SK-N-DZ (cell line): Measurements from ENCODE around the gene SIGLEC9. TPM values are rescaled to one million over a fixed set of nuclear protein-coding genes. Genes with fewer than 3 reads are reported as not detected.
A peak's percentile ranks its signal among the peaks of the same experiment; 100 is the strongest.

Experiments
- DNase-seq: peaks from one replicate; pipeline ENCODE4 v3.0.0-alpha.2; 2015; ENCODE audit warnings: low spot score
- polyA plus RNA-seq, 2 experiments: library from polyadenylated mRNA; depleted of rRNA; stranded (reverse); fragments of >200 nt; gene quantifications; 2 replicates each; pipeline ENCODE4 v1.2.3, GENCODE V29; 2014

Gene SIGLEC9
- polyA plus RNA-seq (2014; cell fraction: cytosol; rRNA removed), result not detected in 2 replicates
- not detected in 2 replicates for polyA plus RNA-seq (2014; cell fraction: nucleus; rRNA removed)

DNA sequence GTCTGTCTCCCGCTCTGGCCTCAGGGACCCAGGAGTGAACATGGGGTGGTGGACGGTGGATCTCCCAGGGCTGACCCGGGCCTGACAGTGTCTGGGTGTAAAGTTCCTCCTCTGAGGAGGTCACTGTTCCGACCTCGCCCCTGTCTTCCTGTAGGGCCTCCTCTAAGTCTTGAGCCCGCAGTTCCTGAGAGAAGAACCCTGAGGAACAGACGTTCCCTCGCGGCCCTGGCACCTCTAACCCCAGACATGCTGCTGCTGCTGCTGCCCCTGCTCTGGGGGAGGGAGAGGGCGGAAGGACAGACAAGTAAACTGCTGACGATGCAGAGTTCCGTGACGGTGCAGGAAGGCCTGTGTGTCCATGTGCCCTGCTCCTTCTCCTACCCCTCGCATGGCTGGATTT lies at the start of gene SIGLEC9:
Gene SIGLEC9 (plus strand): TSS at position 178 of the 400 bp plus-strand sequence. CDS start 69 bp downstream, at position 247.
- DNase-seq, result no peak

DNA sequence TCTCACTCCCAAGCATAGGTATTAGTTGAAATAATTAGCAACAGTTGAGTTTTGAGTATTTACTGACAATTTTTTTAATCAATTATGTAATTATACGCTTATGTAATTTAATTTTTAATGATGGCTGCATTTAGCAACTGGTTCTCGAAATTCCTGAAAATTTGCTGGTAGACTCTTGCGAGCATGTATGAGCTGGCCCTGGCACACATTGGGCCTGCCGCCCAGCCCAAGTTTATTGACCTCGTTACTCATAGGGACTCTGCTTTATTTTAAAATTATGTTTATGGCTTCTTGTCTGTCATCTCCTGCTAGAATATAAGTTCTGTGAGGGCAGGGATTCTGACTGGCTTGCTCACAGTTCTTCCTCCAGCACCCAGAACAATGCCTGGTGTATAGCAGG lies 48.7 kb upstream of the SIGLEC9 start:
- no peak for DNase-seq

DNA sequence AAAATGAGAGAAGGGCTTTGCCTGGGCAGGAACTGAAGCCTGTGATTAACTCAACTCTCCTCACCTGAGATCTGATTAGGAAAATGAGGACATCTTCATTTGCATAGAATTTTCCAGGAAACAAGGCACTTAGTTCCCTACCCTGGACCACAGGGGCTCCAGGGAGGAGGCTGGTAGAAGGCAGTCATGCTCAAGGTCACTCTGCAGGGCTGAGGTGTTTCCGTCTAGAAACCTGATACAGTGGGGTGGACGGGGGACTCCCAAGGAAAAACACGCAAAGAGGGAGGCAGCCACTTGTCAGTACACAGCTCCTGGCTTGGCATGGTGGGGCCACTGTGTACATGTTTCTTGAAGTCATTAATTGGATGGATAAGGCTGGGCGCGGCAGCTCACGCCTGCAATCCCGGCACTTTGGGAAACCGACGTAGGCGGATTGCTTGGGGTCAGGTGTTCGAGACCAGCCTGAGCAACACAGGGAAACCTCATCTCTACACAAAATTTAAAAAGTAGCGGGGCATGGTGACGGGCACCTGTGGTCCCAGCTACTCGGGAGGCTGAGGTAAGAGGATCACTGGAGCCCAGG lies 48.0 kb upstream of the SIGLEC9 start:
- no peak for DNase-seq

DNA sequence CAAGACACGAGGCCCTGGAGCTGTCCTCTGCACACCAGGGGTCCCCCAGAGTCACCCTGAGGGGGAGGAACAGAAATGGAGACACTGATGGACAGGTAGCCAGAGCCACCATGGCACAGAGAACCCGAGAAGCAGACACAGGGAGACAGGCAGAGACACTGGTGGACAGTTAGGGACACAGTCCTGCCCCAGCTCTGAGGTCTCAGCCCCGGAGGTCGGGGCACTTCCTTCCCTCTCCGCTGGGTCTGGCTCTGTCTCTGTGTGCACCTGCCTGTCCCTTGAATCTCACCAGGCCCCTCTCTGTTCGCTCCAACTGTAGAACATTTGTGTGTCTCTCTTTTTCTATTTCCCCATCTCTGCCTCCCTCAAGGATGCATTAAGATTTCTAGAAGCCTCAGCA lies 46.6 kb upstream of the SIGLEC9 start:
- no peak for DNase-seq

DNA sequence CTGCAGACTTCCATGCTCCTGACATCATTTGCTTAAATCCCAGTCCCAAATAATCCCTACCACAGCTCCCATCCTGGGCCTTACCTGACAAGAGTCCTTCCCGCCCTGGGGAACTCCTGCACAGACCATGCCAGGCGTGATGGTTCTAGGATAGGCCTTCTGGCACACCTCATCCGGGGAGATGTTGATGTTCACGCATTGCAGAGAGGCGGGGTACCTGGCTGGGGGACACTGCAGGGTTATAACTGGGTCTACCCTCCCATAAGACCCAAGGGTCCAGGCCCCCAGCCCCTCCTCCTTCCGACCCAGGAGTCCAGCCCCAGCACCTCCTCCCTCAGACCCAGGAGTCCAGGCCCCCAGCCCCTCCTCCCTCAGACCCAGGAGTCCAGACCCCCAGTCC lies 46.0 kb upstream of the SIGLEC9 start:
- DNase-seq, result no peak

DNA sequence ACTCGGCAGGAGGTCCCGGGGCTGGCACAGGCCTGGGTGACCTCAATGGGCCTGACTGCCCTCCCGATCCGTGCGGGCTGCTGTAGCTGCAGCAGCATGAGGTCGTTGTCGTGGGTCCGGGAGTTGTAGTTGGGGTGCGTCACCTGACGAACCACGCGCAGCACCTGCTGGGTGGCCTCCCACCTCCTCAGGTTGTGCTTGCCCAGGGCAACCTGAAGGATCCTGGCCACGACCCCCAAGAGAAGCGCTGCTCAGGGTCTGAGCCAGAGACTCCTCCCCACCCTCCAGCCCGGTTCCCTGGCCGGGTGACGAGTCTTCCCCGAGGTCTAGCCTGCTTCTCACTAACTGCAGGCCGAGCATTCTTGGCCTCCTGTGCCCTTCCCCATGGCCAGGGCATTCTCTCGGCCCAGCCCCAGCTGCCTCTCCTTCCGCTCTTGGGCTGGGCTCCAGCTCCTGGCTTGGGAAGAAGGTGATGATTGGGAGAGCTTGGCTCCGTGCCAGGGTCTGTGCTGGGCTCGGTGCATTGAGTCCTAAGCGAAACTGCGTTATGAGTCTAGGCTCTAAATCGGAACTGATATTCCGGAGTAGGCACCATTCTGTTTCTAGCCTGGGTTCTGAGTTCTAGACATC lies 45.1 kb upstream of the SIGLEC9 start:
- no peak for DNase-seq

DNA sequence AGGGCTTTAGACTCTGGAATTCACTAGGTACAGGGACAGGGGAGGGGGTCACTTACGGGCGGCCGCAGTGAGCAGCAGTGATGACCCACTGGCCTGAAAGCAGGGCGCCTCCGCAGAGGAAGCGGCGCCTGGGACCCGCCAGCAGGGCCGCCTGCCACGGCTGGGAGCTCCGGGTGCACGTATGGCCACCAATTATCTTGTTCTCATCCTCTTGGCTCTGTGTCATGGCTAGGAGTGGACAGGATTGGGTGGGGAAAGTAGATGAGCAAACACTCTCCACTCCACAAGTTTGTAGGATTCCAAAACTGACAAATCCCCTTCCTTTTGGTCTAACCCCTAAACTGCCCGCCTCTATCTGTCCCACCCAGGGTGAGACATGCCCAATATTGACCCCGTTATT lies 43.2 kb upstream of the SIGLEC9 start:
- DNase-seq, result no peak

DNA sequence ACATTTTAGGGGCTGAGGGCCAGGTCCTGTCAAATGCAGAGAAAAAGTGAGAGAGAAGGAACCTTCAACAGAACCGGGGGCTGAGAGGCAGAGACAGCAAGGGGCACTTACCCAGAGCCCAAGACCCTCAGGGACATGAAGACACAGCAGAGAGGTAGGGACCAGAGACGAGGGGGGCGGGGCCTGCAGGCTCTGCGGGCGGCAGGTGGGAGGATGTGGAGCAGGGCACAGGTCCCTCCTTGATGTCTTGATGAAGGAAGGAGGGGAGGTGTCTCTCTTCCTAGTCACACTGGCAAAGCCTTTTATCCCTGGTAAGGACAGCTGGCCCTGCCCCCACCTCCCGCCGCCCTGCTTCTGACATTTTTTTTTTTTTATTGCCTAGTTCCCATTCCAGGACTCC lies 42.1 kb upstream of the SIGLEC9 start, which contains the start of gene KLK14:
Gene KLK14 (minus strand): TSS at position 277 of the 400 bp plus-strand sequence. CDS start 273 bp downstream, at position 4.
- DNase-seq, result no peak

DNA sequence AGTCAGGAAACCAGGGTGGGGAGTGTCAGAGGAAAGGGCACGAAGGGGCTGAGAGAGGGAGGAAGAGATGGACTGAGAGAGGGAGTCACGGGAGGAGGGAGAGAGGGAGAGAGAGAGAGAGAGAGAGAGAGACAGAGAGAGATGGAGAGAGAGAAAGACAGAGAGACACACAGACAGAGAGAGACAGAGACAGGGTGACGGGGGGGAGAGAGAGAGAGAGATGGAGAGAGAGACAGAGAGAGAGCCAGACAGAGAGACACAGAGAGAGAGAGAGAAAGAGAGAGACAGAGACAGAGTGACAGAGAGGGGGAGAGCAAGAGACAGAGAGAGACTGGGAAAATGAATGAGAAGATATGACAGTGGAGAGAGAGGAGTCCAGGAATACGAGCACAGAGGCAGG lies 41.5 kb upstream of the SIGLEC9 start:
- DNase-seq, result no peak

DNA sequence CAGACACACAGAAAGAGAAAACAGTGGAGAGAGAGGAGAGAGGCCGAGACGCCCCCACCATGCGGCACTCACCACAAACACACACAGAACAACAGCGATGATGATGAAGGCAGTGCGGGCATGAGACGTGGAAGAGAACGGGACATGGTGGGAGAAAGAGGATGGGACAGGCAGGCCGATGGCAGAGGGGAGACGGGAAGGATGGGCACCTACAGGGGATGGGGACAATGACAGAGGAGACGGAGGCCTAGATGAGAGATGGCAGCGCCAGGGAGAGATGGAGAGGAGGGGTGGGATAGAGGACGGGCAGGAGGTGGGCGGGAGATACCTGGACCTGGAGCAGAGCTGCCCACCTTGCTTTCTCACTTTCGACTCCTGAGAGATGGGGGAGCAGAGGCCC lies 40.9 kb upstream of the SIGLEC9 start:
- no peak for DNase-seq

DNA sequence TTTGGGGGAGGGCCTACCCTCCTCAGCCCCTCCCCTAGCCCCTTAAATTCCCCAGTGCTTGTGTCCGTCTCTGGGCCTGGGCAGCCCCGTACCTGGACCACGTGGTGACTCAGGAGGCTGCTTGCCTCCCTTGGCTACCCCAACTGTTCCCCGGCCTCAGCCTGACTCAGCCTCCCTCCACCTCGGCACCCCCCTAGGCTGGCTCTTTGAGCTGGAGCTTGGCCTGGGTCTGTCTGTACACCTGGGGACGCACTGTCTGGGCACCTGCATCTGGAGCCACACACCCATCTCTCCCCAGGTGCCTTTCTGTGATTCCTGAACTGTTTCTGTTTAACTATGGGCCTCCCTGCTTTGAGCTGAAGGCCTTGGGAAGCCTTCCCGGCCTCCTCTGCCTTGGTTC lies 40.2 kb upstream of the SIGLEC9 start:
- DNase-seq, result no peak

DNA sequence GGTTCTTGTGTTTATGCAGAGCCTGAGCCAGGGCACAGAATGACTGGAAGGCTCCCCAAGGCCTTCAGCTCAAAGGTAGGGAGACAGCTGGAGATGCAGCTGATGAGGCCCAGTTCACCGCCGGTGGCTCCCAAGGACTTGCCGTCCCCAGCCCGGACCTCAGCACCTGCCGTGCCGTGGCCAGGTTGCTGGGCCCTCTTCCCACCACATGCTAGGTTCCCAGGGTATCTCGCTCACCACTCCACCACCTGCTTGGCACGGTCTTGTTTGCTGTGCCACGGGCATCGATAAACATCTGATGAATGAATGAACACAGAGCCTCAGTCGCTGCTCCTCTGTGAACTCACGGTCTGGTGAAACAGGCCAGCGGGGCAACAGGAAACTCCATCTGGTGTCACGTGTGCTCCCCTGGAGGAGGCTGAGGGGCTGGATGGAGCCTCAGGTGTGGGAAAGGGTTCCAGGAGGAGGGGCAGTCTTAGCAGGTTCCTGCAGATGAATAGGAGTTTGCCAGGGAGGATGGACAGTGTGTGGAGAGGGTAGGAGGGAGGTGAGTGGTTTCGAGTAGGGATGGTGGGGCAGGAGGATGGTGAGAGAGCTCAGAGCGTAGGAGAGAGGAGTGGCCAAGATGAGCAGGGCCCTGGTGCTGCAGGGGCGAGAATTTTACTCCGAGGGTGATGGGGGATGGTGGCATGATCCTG lies 38.4 kb upstream of the SIGLEC9 start:
- no peak for DNase-seq

DNA sequence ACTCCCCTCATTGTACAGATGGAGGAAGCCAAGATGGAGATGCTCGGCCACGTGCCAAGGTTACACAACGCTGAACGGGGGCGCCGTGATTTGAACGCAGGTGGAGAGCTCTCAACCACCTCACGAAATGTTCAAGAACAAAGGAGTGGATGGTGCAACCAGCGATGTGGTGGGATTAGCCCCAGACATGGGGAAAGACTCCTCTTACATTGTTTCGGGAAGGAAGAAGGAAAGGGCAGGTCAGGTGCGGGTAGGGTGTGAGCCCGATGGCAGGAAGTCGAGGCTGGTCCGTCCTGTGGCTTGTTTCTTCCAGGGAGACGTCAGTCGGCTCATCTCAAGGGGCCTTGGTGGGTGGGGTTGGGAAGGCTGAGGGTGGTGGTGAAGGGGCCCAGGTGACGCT lies 34.9 kb upstream of the SIGLEC9 start:
- DNase-seq, result no peak

DNA sequence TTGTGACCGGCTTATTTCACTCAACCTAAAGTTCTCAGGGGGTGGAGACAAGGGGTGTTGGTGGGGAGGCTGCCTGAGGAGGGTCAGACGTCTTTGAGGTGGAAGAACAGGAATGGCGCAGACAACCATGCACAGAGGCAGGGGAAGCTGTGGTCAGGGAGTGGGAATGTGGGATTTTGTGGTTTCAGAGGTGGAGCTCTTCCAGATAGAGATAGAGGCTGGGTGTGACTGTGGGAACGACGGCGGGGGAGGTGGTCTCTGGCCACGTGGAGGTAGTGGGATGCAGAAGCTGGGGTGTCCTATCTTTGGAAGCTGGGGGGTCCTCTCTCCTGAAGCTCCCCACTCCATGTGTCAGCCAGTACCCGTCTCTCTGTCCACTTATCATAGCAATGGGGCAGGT lies 34.2 kb upstream of the SIGLEC9 start:
- no peak for DNase-seq

DNA sequence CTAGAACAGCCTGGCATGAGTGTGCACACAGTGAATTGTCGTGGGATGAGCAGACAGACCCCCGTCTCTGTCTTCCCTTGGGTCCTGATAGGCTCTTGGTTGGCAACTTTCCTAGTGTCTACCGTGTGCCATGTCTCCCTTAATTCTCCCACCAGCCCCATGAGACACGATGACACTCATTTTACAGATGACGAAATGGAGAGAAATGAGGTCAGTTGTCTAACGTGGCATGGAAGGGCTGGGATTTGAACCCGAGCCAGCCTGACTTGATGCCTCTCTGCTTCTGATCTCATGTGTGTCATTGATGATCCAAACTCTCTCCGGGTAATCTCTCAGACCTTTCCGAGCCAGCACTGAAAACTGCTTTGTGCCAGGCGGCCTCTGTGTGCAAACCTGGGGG lies 33.6 kb upstream of the SIGLEC9 start:
- DNase-seq, result no peak

DNA sequence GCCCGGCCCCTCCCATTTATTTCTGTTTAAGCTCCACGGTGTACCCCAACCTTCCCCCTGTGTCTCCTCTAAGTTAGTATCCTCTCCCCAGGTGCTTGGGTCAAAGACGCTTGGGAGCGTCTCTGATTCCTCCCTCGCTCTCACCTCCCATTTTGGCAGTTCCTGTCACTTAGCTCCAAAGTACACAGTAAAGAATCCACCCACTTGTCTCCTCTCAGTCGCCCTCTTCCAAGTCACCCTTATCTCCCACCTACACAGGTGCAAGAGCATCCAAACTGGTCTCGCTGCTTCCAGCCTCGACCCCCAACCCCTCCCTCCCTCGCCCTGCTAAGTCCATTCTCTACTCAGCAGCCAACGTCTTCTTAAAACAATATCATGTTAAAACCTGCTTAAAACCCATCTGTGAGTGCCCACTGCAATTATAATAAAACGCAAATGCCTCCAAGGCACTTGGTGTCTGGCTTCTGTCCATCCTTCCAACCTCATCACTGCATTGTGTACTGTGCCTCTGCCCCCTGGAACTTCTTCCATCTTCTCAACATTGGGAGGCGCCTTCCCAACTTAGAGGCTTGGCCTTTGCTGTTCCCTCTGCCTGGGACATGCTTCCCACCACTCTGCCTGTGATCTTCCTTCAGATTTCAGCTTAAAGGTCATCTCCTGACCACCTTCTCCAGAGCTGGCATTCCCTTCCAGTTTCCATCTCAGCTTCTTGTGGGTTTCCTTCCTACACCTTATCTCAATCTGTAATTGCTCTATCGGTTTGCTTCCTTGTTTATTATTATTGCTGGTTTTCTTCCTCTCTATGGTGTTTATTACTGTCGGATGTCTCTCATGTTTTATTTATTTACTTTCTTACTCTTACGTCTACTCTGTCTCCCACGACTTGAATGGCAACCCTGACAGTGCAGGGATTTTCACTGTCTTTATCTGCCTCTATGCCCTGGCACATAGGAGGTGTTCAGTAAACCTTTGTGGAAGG lies 32.5 kb upstream of the SIGLEC9 start:
- DNase-seq, result no peak

DNA sequence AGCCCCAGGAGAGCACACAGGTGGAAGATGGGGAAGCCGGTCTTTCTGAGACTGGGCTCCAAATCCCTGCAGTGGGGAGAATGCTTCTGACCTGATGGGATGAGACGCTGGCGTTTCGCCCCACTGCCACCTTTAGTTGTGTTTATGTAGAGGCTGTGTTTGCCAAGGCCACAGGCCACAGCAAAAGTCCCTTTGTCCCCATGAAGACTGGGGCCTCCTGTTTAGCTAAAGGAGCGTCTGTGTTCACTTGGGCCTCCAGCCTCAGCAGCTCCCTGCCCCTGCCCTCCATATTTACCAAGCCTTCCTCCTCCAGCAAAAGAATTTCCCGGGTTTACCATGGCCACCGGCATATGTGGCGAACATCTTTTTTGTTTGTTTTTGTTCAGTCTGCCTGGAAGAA lies 31.6 kb upstream of the SIGLEC9 start:
- no peak for DNase-seq

DNA sequence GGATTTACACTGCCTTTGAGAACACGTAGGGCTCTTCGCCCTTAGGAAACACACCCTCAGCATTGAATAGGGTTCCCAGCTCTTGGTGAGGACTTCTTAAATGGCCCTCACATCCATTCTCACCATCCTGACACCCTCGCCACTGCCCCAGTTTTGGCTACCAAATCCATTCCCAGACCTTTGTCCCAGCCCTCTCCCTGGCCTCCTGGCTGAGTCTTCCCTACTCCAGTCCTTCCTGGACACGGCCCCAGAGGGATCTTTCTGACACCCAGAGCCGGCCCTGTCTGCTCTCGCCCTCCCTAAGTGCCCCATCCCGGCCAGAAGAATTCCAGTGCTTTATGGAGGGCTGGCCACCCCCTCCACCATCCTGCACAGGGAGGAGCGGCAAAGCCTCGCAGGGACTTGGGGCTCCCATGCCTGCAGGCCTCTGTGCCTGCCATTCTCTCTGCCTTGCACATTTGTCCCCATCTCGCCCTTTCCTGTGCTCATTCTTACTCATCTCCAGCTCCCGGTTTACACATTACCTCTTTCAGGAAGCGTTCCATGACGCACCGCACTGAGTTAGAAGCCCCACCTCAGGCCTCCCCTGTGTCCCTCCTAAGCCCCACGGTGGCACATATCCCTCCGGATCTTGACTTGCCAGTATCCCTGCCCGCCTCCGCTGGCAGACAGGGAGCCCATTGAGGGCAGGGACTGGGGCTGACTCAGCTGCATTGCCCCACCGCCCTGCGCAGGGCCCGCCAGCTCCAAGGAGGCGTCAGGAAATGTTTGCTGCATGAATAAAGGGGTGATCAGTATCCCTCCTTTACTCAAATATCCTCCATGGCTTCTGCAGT lies 31.0 kb upstream of the SIGLEC9 start:
- no peak for DNase-seq

DNA sequence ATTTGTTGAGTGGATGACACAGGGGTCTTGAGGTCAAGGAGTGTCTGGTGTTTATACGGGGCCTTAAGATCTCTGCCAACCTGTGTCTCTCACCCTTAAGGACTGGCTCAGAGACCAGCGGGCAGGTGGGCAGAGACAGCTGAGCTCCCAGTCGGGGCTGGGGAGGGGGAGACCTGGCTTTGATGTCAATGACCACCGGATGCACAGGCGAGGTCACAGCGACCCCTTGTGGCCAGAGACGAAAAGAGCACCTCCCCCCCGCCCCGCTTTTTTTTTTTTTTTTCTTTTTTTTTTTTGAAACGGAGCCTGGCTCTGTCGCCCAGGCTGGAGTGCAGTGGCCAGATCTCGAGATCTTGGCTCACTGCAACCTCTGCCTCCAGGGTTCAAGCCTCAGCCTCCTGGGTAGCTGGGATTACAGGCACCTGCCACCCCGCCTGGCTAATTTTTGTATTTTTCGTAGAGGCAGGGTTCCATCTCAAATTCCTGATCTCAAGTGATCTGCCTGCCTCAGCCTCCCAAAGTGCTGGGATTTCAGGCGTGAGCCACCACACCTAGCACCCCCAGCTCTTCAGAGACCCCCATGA lies 29.9 kb upstream of the SIGLEC9 start:
- DNase-seq, result peak; percentile 24

DNA sequence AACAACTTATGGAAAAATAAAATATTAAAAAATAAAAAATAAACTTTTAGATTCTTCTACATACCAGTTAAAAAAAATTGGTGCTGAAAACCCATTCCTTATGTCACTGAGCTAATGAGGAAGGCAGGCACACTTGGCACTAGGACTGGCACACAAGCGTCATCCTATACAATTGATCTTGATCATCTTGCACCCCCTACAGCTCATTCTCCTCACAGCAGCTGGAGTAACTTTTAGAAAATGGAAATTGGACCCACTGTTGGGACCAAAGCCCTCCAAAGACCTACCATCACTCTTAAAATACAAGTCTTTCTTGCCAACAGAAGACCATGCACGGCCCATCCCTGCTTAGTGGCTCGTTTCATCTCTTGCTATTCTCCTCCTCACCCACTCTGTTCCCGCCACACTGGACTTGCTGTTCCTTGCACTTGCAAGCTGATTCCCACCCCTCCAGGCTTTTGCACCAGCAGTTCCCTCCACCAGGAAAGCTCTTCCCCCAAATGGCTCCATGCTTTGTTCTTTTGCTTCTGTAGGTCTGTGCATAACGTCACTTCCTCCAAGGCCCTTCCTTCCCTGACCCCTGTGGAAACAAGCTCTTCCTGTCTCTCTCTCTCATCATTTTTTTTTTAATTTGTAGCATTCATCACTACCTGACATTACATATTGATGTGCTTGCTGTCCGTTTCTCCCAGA lies 28.1 kb upstream of the SIGLEC9 start:
- no peak for DNase-seq
